GM12891 (cell line): ENCODE results near the gene PRM3.

Experiments
- PAX5 ChIP-seq: IDR thresholded peaks from 2 replicates; pipeline ENCODE4 v1.6.1; 2011; ENCODE audit warnings: low read length, moderate library complexity, mild to moderate bottlenecking; ENCODE audit not compliant: insufficient read depth, severe bottlenecking
- POLR2A ChIP-seq: IDR thresholded peaks from 2 replicates; pipeline ENCODE4 v1.6.1; 2011; ENCODE audit warnings: low read depth, low read length, control low read depth
- POLR2AphosphoS5 ChIP-seq: IDR thresholded peaks from 2 replicates; pipeline ENCODE4 v1.6.1; 2011; ENCODE audit warnings: low read depth, low read length, control low read depth
- SPI1 ChIP-seq: IDR thresholded peaks from 2 replicates; pipeline ENCODE4 v1.6.1; 2011; ENCODE audit warnings: low read depth, low read length, control low read depth
- TAF1 ChIP-seq: IDR thresholded peaks from 2 replicates; pipeline ENCODE4 v1.6.1; 2011; ENCODE audit warnings: low read depth, low read length, control low read depth

DNA sequence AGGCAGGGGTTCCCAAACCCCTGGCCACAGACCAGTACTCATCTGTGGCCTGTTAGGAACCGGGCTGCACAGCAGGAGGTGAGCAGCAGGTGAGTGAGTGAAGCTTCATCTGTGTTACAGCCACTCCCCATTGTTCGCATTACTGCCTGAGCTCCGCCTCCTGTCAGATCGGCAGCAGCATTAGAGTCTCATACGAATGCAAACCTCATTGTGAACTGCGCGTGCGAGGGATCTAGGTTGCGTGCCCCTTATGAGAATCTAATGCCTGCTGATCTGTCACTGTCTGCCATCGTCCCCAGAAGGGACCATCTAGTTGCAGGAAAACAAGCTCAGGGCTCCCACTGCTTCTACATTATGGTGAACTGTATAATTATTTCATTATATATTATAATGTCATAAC lies 46.7 kb upstream of the PRM3 start:
- no peak for TF ChIP-seq TAF1
- no peak for TF ChIP-seq POLR2AphosphoS5
- TF ChIP-seq POLR2A: no peak
- no peak for TF ChIP-seq PAX5
- TF ChIP-seq SPI1: no peak
